ENCODE results near the gene AATK.
"Not testable (repeated sequence)": the region's sequence is repeated elsewhere in the genome, so short reads cannot be mapped to it uniquely, and the experiment has no call there.

AATK gene

DNA sequence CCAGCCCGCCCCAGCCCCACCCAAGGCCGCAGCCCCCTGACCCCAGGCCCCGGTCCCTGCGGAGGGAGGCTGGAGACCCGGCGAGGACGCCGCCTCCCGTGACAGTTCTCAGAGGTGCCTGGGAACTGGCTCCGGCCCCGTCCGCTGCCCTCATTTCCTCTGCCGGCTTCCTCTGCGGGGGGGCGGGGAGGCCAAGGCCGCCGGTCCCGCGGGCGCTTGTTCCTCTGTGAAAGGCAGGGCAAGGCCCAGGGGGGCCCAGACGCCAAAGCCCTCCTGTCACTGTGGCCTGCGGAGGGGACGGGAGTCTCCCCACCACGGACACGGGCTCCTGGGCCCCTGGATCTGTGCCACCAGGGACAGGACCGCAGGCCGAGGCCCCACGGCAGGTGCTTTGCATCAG lies 5.7 kb downstream of the AATK start:
- no peak overlapping the region for H3K4me3 ChIP-seq (replicated peaks; ENCODE audit: low read depth, low read length)
- no peak for DNase-seq (ENCODE audit: extremely low read depth, low read depth)
- TF ChIP-seq, protein P1, sequence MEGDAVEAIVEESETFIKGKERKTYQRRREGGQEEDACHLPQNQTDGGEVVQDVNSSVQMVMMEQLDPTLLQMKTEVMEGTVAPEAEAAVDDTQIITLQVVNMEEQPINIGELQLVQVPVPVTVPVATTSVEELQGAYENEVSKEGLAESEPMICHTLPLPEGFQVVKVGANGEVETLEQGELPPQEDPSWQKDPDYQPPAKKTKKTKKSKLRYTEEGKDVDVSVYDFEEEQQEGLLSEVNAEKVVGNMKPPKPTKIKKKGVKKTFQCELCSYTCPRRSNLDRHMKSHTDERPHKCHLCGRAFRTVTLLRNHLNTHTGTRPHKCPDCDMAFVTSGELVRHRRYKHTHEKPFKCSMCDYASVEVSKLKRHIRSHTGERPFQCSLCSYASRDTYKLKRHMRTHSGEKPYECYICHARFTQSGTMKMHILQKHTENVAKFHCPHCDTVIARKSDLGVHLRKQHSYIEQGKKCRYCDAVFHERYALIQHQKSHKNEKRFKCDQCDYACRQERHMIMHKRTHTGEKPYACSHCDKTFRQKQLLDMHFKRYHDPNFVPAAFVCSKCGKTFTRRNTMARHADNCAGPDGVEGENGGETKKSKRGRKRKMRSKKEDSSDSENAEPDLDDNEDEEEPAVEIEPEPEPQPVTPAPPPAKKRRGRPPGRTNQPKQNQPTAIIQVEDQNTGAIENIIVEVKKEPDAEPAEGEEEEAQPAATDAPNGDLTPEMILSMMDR (IDR thresholded peaks at IDR 0.05; ENCODE audit: low read depth, low read length, missing control alignments), result no peak

- no peak overlapping the region for H3K4me3 ChIP-seq (replicated peaks; ENCODE audit: low read depth, low read length)
- TF ChIP-seq, protein P1 (IDR thresholded peaks at IDR 0.05; ENCODE audit: low read depth, low read length, missing control alignments), result no peak
- no peak for DNase-seq (ENCODE audit: extremely low read depth, low read depth)
Observed at GRCh38 chr17:81159611-81160265, 6.3 kb downstream of the AATK start.

GRCh38 chr17:81158688-81159590 lies 7.1 kb downstream of the AATK start:
- H3K4me3 ChIP-seq (replicated peaks; ENCODE audit: low read depth, low read length), result no peak overlapping the region
- TF ChIP-seq, protein P1 (IDR thresholded peaks at IDR 0.05; ENCODE audit: low read depth, low read length, missing control alignments), result no peak
- DNase-seq (ENCODE audit: extremely low read depth, low read depth), result no peak

DNA sequence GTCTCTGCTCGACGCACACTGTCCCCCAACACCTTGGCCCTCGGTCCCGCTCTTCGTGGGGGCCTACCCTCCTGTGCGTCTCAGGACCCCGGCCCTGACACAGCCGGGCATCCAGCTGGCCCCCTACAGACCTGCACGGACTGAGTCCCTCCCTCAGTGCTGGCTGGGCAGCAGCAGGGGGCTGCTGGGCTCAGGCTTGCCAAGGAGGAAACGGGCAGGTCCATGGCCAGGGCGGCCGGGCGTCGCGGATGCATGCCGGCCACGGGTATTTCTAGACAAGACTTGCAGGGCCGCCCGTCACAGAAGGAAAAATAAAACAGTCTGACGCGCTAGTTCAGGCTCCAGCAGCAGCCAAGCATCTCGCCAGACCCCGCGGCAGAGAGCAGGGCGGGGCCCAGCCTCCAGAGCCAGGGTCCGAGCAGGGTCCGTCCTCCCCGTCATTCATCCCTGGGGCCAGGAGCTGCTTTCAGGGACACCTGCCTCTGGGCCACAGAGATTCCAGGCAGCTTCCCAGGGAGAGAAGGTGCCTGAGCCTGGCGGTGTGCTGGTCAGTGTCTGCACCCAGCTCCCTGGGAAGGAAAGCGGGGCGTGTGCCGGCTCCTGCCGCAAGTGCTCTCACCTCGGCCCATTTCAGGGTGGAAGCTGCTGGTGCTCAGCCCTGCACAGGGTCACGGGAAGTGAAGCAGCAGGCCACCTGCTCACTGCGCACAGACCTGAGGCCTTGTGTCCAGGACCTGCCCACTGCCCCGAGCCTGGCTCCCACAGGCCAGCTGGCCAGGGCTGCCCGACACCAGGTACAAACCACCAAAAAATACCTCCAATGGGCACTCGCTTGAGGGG lies 8.0 kb downstream of the AATK start:
- TF ChIP-seq, protein P1 (IDR thresholded peaks at IDR 0.05; ENCODE audit: low read depth, low read length, missing control alignments), result no peak
- no peak for DNase-seq (ENCODE audit: extremely low read depth, low read depth)
- H3K4me3 ChIP-seq (replicated peaks; ENCODE audit: low read depth, low read length), result no peak overlapping the region

GRCh38 chr17:81156866-81157805 lies 8.9 kb downstream of the AATK start:
- TF ChIP-seq, protein P1 (IDR thresholded peaks at IDR 0.05; ENCODE audit: low read depth, low read length, missing control alignments), result no peak
- DNase-seq (ENCODE audit: extremely low read depth, low read depth), result no peak
- H3K4me3 ChIP-seq (replicated peaks; ENCODE audit: low read depth, low read length), result no peak overlapping the region

- DNase-seq (ENCODE audit: extremely low read depth, low read depth), result no peak
- TF ChIP-seq, protein P1 (IDR thresholded peaks at IDR 0.05; ENCODE audit: low read depth, low read length, missing control alignments), result no peak
- H3K4me3 ChIP-seq (replicated peaks; ENCODE audit: low read depth, low read length), result no peak overlapping the region
Observed at GRCh38 chr17:81154961-81155360, 11.1 kb downstream of the AATK start.

GRCh38 chr17:81154016-81154415 lies 12.0 kb downstream of the AATK start:
- DNase-seq (ENCODE audit: extremely low read depth, low read depth); H3K4me3 ChIP-seq (replicated peaks; ENCODE audit: low read depth, low read length): not testable (repeated sequence)
